RKO (cell line): Measurements from ENCODE around the gene NRG3.

Source experiments
- DNase-seq: peaks from one replicate; pipeline ENCODE4 v3.0.0-alpha.2; 2016; ENCODE audit warnings: low spot score

Gene NRG3

DNA sequence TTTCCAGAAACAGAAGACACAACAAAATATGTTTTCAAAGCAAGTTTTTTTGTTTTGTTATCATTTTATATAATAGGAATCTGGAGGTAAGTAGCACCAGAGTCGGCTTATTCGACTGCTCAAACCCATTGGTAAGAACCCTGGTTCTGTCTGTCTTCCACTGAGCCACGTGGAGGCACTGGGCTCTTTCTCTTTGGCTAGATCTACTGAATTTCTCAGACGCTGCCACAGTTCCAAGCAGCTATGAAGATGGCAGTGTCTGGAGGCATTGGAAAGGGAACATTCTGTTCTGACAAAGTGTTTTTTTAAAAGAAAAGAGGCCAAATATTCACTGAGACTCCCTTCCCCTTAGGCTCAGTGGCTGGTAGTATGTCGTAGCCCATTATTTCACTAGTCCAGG, 338.8 kb downstream of the NRG3 start:
- DNase-seq, result no peak

DNA sequence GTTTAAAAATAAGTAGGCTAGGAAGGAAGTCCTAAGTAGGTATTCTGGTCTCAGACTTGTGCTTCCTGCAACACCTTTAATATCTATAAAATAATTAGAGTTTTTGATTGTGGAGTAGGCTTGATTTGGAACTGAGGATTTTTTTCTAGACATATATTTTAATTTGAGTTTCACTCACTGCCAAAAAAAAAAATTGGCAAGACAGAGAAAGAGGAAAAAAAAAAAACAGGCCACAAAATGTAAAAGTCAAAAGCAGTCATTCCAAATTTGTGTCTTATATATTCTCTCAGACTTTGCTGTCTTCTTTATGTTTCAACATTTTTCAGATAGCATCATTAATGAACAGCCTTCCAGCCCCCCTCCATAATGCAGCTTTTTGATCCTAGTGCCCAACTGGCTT, 346.1 kb downstream of the NRG3 start:
- no peak for DNase-seq

DNA sequence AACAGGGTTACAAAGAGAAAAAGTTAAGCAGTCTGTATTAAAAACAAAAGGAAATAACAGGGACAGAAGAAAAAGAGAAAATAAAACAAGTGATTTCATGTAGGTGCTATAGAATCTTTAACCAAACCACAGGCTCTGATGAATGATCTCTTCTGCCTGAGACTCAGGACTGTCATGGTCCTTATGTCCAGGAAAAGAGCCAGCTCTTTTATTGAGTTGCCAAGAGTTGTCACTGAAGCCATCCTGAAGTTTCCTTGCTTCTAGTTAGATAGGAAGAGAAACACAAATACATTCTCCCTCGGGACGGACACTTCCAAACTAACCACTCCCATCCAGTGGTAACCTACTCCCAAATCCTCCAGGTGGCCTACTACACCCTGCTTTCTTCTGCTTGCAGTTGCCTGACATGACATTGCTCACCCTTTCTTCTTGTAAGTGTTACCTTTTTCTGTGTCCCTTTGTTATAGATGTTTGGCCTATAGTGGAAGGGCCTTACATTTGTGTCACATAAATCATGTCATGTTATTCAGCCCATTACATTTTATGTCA, 346.7 kb downstream of the NRG3 start:
- no peak for DNase-seq

DNA sequence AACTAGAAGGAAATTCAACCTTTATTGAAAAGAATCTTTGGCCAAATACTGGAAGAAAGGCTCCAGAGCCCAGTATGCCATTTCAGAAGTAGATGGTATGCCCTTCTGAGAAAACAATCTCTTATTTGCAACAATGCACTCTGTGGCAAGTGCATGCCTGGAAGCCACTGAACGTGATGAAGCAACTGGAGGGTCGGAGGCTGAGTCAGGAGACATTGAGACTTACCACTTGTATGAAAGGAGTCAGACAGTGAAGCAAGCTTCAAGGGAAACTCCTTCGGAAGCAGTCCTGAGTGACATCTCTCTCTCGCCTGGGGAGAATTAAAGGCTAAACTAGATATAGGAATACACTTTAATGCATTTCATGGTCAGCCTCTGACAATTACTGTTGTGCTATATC, 353.7 kb downstream of the NRG3 start:
- DNase-seq, result no peak

DNA sequence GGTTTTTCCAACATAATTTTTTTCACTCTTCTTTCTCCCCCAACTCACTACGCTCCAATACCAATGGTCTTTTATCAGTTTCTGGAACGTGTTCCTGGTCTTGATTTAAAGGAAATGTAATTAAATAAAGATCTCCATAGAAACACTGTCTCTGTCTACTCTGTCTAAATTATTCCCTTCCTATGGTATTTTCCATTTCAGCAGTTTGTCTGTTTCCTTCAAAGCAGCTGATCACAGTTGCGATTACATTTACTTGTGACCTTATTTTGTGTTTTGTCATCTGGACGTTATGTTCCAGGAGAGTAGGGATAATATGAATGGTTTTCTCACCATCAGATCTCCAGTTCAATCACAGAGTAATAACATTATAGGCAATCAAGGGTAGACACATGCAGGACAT, 359.2 kb downstream of the NRG3 start:
- DNase-seq, result no peak

DNA sequence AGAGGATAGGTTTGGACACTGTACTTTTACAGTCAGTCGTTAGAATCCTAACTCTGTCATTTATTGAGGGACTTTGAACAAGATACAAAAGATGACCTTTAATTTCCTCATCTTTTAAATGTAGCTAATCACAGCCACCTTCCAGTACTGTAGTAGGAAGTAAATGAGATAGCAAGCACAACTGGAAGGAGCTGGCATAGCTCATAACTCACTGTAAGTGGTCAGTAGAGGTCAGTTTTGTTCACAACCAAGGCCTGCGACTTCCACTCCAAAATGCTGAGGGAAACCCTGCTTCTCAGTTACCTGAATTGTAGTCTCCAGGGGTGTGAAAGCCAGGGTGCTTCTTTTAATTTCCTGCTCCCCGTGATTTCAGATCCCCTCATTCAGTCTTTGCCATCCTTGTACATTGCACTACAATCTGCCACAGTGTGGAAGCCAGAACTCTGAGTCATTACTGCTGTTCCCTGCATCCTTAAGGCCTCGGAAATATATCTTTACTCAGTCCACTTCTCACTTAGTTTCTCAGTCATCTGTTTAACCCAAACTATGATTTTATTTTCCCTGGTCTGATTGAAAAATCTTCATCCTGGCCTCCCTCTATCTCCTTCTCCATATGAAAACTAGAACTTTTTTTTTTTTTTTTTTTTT, 361.2 kb downstream of the NRG3 start:
- DNase-seq, result no peak

DNA sequence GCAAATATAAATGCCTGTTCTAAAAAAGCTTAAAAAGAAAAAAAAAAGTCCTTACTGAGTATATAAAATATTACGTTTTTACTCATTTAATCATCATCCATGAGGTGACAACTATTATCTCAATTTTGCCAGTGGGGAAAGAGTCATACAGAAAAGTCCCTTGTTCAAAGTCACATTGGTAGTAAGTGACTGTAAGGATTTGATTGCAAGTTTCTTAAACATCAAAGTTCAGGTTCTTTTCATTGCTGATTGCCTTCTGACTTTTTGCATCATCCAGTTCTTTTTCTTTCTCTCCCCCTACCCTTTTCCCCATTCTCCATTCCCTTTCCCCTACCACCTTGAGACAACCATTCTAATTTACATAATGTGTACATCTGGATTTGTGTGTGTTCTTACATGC, 363.3 kb downstream of the NRG3 start:
- no peak for DNase-seq

DNA sequence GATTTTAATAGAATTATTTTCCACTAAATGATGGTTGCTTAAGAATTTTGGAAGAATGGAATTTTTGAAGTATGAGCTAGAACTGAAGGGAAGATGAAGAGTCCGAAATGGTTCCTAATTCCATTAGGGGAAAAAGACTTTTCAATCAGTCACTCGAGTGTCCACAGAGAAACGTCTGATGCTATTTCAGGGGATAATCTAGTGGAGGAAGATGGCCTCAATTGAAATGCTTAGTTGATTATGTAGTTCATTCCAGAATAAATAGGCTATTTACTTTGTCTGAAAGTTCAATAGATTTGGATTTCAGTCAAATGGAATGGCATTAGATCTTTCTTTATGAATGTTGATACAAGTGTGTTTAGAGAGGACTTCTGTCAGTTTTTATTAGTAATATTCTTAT, 365.4 kb downstream of the NRG3 start:
- DNase-seq, result no peak

DNA sequence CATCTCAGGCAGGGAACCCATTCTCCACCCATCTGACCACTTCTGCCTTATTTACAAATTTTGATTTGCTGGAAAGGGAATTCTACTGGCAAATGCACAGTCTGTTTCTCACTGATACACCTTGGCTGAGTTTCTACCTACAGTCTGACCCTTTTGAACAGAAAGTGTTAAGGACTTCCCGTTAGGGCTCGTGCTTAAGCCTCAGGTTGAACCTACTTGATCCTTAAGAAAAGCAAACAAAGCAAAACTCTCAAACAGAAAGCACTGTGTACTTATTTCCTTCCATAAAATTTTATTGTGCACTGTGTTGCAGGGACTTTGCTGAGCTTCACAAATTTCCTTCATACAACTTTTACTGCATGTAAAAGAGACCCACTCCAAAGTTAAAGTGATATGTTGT, 367.8 kb downstream of the NRG3 start:
- DNase-seq, result no peak

DNA sequence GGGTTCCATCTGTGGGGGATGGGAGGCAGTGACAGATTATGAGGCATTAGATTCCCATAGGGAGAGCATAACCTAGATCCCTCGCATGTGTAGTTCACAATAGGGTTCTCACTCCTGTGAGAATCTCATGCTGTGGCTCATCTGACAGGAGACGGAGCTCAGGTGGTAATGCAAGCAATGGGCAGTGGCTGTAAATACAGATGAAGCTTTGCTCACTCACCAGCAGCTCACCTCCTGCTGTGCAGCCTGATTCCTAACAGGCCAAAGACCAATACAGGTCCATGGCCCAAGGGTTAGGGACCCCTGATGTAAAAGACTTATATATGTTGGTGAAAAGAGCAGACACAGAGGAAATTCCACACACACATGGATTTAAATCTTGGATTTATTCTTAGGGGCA, 370.2 kb downstream of the NRG3 start:
- no peak for DNase-seq

DNA sequence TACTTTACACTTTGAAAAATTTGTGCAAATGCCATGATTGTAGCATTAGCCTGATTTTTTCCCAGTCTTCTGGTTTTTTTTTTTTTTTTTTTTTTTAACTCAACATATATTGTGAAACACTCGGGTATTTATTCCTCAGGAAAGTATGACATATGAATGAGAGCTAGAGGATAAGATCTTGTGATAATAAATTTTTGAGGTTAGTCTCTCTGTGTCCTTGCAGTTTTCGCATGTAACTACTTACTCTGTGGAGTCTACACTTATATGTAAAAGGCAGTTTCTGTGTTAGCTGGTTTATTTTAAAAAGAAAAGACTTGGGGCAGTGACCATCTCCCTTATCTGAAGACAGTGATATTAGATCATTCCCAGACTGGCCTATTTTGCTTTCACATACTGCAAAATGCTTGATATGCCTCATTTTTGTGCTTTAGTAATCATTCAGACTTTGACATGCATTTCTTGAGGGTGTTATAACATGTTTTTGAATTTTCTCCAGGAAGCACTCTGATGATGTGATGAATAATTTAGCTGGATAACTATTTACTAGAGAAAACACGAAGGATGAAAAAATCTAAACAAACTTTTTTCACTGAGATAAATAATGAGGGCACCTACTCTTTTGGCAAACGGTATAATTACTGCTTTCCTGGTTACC, 371.0 kb downstream of the NRG3 start:
- no peak for DNase-seq

DNA sequence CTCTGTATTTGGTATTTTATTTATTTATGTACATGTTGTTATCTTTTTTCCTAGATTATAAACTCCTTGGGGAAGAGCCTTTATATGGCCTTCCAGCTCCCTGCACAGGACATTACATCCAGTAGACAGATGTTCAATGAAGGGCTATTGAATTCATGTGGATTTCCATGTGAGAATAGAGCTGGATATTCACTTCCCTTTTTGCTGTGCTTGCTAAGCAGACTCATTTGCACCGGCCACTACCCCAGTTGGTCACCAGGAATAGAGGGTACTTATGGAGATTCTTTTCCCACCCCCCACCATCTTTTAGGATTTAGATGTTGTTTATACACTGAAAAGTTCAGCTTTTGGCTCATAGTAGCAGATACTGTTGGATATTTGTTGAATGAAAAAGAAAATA, 374.1 kb downstream of the NRG3 start:
- no peak for DNase-seq

DNA sequence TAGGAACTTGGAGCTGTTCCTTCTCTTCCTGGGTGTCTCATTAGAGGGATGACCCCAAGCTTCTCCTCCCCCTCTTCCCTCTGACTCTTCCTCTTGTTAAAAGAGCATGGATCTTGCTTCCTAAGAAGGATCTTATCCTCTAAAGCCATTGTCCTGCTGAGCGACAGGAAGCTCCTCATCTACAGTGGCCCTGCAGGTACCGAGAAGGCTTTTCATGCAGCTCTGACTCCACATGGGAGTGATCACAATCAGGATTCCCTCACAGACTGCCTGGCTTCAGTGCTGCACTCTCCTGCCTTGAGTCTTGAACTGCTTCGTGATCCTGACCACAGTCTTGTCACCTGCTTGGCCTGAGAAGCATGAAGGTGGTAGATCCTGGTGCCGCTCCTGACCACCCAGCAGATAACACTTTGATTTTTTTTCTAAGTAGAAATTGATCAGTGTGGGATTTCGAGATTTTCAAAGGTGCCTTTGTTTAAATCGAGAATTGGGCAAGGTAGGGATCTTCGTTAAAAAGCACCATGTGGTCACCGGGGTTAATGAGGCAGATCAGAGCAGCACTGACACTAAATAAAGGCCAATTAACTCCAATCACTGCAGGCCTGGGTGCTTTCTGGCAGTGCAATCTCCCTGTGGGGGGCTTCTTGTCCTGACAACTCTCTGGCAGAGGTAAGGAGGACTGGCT, 376.4 kb downstream of the NRG3 start:
- DNase-seq, result no peak

DNA sequence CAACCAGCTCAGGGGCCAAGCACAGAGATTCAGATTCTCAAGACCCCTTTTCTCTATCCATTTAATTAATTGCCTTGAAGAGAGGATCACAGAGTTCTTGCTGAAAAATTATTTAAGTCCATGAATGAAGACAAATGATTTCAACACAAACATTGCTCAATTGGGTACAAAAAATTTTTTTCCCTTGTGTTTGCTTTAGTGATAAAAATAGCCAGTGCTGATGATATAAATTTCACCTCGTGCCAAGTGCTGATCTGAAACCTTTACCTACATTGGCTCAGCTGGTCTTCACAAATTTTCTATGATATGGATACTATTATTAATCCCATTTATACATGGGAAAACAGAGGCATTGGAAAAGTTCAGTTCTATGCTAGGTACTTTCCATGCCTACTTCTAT, 377.1 kb downstream of the NRG3 start:
- no peak for DNase-seq

DNA sequence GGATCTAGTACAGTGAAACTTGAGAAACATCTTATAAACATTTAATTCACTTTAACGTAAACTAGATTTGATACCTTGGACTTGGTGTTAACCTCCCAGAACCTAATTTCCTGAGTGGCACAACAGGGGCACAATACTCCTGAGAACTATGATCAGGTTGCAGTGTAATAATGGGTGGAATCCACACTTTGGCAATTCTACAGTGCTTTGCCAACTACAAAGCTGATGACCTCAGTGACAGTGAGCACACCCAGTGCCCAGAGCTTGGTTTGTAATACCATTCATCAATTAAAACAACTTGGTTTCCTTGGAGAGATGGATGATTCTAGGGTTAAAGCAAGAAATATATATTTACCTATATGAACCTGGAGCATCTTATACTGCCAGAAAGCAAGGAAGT, 379.2 kb downstream of the NRG3 start:
- no peak for DNase-seq

DNA sequence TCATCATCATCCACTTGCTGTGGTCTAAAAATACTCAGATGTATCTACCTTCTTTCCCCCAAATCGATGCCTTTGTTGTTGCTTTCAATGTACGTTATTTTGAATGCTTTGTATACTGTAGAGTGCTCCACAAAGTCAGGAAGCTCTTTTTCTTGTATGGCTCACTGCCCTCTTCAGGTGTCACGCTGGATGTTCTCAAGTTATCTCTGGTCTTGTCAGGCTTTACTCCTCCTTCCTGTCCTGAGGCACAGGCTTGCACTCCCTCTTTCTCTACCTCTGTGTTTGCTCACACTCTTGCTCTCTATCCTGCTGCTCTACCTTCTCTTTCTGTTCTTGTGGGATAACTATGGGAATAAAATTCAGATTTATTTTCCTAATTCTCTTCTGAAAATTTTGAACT, 381.3 kb downstream of the NRG3 start:
- no peak for DNase-seq

DNA sequence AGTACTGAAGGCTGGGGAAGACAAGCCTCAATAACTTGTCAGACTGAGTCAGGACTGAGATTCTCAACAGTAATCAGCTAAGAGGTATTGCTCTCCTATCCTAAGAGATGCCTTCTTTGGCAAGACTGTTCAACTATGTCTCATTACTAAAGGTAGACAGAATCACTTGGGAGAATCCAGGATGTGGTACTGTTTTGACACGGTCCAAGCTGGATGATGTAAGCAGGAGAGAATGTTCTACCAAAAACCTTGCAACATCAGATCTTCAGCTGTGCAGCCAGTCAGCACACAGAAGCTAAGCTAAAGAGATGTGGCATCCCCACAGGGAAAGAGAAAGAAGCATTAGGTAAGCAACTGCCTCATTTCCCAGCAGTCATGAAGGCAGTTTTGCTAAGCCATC, 391.4 kb downstream of the NRG3 start:
- DNase-seq, result no peak

DNA sequence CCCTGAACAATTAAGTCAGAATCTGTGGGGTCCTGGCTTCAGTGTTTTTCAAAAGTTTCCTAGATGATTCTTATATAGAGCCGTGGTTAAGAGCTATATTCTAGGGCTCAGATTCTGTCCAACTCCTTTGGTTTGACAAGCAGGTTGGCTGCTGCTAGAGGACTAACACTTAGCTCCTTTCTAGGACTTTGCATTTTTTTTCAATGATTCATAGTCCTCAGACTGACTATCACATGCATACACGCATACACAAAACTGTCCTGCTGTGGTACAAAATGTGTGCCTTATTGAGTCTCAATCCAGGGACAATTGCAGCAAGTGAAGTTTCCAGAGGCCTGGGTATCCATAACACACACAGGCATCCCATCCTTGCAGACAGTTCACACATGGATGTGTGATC, 392.0 kb downstream of the NRG3 start:
- no peak for DNase-seq

DNA sequence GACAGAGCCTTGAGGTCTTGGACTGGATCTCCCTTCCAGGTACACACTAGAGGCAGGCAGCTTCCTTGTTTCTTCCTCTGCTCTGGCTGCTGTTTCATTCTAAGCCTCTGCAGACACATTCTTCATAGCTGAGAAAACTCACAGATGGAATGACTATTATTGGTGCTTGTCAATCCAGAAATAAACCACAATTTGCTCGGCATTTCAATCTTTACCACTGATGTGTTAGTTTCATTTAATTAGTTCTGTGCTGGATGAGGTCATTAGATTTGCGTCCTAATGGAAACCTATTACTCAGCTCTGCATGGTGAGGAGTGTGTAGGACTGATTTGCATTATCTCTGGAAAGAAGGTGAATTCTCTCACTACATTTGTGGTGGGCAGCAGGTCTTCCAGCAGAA, 392.5 kb downstream of the NRG3 start:
- DNase-seq, result no peak

DNA sequence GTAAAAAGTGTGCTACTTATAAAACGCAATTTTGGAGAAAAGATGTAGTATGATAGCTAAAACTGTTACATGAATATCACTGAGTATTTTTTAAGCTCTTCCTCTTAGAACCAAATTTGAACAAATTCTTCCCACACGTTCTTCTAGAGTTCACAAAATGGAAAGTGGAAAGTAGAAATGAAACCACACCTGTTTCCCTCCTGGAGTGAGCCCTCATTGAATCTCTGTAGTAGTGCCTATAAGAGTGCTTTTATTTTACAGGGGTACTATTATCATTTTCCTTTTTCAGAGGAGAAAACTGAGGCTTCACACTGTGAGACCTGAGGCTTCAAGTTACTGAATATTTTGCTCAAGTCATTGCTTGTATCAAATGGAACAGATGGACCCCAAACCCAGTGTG, 393.0 kb downstream of the NRG3 start:
- no peak for DNase-seq

DNA sequence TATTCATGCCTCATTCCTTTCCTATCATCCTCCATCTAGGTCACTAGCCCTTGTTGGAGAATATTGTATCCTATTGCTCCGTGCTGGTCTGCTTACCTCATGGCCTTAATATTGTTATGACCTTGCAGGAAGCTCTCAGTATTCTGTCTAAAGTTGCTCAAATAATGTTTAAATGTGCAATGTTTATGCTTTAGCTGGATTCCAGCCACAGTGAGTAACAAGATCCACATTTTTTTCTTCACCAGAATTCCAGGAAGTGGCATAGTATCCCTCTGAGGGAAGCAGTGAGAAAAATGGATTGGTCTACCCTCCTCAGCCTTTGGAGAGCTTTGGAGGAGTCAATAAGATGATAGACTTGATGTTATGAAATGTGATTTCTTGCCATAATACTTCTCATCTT, 402.6 kb downstream of the NRG3 start:
- DNase-seq, result no peak

DNA sequence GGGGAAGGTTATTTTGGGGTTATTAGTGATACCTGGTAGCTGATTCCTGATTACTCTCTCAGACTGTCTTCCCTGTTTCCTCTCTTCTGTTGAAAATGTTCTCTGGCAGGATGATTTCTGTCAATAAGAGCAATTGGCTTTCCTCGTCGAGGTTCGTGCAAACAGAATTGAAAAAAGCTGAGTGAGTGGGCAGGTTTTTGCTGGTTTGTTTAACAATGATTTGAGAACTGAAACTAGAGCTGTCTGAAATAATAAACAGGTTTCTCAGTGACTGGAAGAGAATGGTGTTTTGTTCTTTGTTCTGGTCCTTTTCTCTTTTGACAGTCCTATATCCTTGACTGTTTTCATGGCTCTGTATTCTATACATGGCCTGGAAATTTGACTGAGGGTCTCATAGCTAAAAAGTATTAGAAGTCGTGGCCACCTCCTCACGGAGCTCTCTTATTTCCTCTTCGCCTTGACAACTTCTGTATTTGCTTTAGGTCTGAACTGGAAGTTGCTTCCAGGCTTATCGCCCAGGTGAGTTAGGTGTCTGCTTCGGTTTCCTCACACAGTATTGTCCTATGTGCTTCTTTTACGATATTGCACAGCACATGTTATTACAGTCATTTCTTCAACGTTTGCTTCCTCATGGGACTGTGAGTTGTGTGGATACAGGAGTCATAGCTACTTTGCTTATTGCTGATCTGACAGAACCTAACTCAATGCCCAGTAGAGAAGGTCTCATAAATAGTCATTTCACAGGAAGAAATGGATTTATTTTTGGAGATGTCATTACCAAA, 403.6 kb downstream of the NRG3 start:
- no peak for DNase-seq
